Mesendoderm (in vitro differentiated cells): ENCODE results near the gene PPP1R1C.
A peak's percentile ranks its signal among the peaks of the same experiment; 100 is the strongest.

Source experiments
- DNase-seq: peaks from one replicate; pipeline ENCODE4 v3.0.0; 2013
- H2AK5ac ChIP-seq: 2 replicates; pipeline ENCODE4 v1.6.1; 2013; ENCODE audit warnings: low read length, inconsistent platforms
- H2BK120ac ChIP-seq: 2 replicates; pipeline ENCODE4 v1.6.1; 2013; ENCODE audit warnings: low read depth, mild to moderate bottlenecking, low read length, moderate library complexity, mixed read lengths
- H2BK15ac ChIP-seq: replicated peaks from 2 replicates; pipeline ENCODE4 v1.6.1; 2013; ENCODE audit warnings: low read depth, mild to moderate bottlenecking, moderate library complexity
- H2BK5ac ChIP-seq: 2 replicates; pipeline ENCODE4 v1.6.1; 2013; ENCODE audit warnings: low read length, inconsistent platforms
- H3K18ac ChIP-seq: 2 replicates; pipeline ENCODE4 v1.6.1; 2013; ENCODE audit warnings: mild to moderate bottlenecking, low read length, mixed read lengths
- H3K23ac ChIP-seq: one replicate; pipeline ENCODE4 v1.6.1; 2013; ENCODE audit warnings: low read length
- H3K27ac ChIP-seq: 2 replicates; pipeline ENCODE4 v1.5.1; 2013; ENCODE audit warnings: low read depth, mild to moderate bottlenecking, inconsistent platforms, low read length, moderate library complexity
- H3K27me3 ChIP-seq: 2 replicates; pipeline ENCODE4 v1.6.1; 2013; ENCODE audit warnings: low read length, control low read depth, mild to moderate bottlenecking, inconsistent platforms; ENCODE audit not compliant: insufficient read depth, poor library complexity
- H3K36me3 ChIP-seq: 2 replicates; pipeline ENCODE4 v1.6.1; 2013; ENCODE audit warnings: low read length, inconsistent platforms; ENCODE audit not compliant: control insufficient read depth, insufficient read depth
- H3K4ac ChIP-seq: one replicate; pipeline ENCODE4 v1.6.1; 2013; ENCODE audit warnings: low read depth, mild to moderate bottlenecking, low read length, moderate library complexity
- H3K4me1 ChIP-seq: 2 replicates; pipeline ENCODE4 v1.6.1; 2013; ENCODE audit warnings: low read depth, low read length, inconsistent platforms; ENCODE audit not compliant: control insufficient read depth
- H3K4me2 ChIP-seq: 2 replicates; pipeline ENCODE4 v1.6.1; 2013; ENCODE audit warnings: low read length
- H3K4me3 ChIP-seq: 2 replicates; pipeline ENCODE4 v1.5.1; 2013; ENCODE audit warnings: mild to moderate bottlenecking, low read length
- H3K56ac ChIP-seq: one replicate; pipeline ENCODE4 v1.6.1; 2013; ENCODE audit warnings: low read length
- H3K79me1 ChIP-seq: 2 replicates; pipeline ENCODE4 v1.6.1; 2013; ENCODE audit warnings: low read length, inconsistent platforms
- H3K79me2 ChIP-seq: 2 replicates; pipeline ENCODE4 v1.6.1; 2013; ENCODE audit warnings: mild to moderate bottlenecking, low read length; ENCODE audit not compliant: control insufficient read depth, insufficient read depth
- H3K9ac ChIP-seq: 2 replicates; pipeline ENCODE4 v1.6.1; 2013; ENCODE audit warnings: low read length, inconsistent platforms
- H4K5ac ChIP-seq: one replicate; pipeline ENCODE4 v1.6.1; 2013; ENCODE audit warnings: low read length
- H4K8ac ChIP-seq: one replicate; pipeline ENCODE4 v1.6.1; 2013; ENCODE audit warnings: low read depth, mild to moderate bottlenecking, control low read depth, low read length, moderate library complexity
- WGBS: extraction: QIAGEN DNeasy Blood & Tissue Kit; methylation state at CpG from one replicate; pipeline ENCODE4 v1.1.7; 2013; ENCODE audit warnings: low lambda C conversion rate, missing lambda C conversion rate; ENCODE audit not compliant: insufficient coverage; ENCODE audit errors: extremely low coverage; 5-methylcytosine and 5-hydroxymethylcytosine counted together

Gene PPP1R1C

GRCh38 chr2:182148344-182148743 is 162.7 kb downstream of the PPP1R1C start:
- no CpG with 5 or more reads among the region's 2 CpGs for WGBS
- no peak overlapping the region for H4K8ac ChIP-seq
- H3K56ac ChIP-seq = no peak overlapping the region
- H3K23ac ChIP-seq = no peak overlapping the region
- H2BK5ac ChIP-seq = no peak overlapping the region
- DNase-seq = peak; percentile 12
- no peak overlapping the region for H3K4me3 ChIP-seq
- H3K18ac ChIP-seq = no peak overlapping the region
- no peak overlapping the region for H3K27ac ChIP-seq
- H3K79me1 ChIP-seq = no peaks in the 10 kb centered on the region
- H3K79me2 ChIP-seq = no peaks in the 10 kb centered on the region
- H3K4me1 ChIP-seq = no peaks in the 10 kb centered on the region
- H3K9ac ChIP-seq = no peak overlapping the region
- no peak overlapping the region for H3K4me2 ChIP-seq
- H3K4ac ChIP-seq = no peak overlapping the region
- H4K5ac ChIP-seq = no peak overlapping the region
- H3K27me3 ChIP-seq = no peaks in the 10 kb centered on the region
- no peak overlapping the region for H2BK120ac ChIP-seq
- H2BK15ac ChIP-seq = no peak overlapping the region
- H3K36me3 ChIP-seq = no peaks in the 10 kb centered on the region
- no peak overlapping the region for H2AK5ac ChIP-seq

GRCh38 chr2:182163878-182164277 is 178.2 kb downstream of the PPP1R1C start:
- Histone ChIP-seq H3K27me3 (no peaks in the 10 kb centered on the region), H3K18ac (no peak overlapping the region), H3K9ac (no peak overlapping the region), H3K56ac (no peak overlapping the region), H3K4me3 (no peak overlapping the region), H3K36me3 (no peaks in the 10 kb centered on the region), H4K8ac (no peak overlapping the region), H2BK120ac (no peak overlapping the region), H3K4me2 (no peak overlapping the region), H2AK5ac (no peak overlapping the region), H3K4me1 (no peaks in the 10 kb centered on the region), H3K79me1 (no peaks in the 10 kb centered on the region), H2BK15ac (no peak overlapping the region), H3K4ac (no peak overlapping the region), H3K27ac (no peak overlapping the region), H2BK5ac (no peak overlapping the region), H3K23ac (no peak overlapping the region), H4K5ac (no peak overlapping the region), H3K79me2 (no peaks in the 10 kb centered on the region)
- WGBS = no CpG with 5 or more reads among the region's 3 CpGs
- no peak for DNase-seq

GRCh38 chr2:182164686-182165085 is 179.0 kb downstream of the PPP1R1C start:
- no peak overlapping the region for H3K27ac ChIP-seq
- H4K8ac ChIP-seq = no peak overlapping the region
- no peak for DNase-seq
- H4K5ac ChIP-seq = no peak overlapping the region
- H3K36me3 ChIP-seq = no peaks in the 10 kb centered on the region
- H3K9ac ChIP-seq = no peak overlapping the region
- no peak overlapping the region for H3K4me2 ChIP-seq
- H3K79me2 ChIP-seq = no peaks in the 10 kb centered on the region
- H3K4me3 ChIP-seq = no peak overlapping the region
- no CpG with 5 or more reads among the region's 1 CpG for WGBS
- H2AK5ac ChIP-seq = no peak overlapping the region
- H3K79me1 ChIP-seq = no peaks in the 10 kb centered on the region
- H3K23ac ChIP-seq = no peak overlapping the region
- no peak overlapping the region for H2BK15ac ChIP-seq
- no peak overlapping the region for H3K18ac ChIP-seq
- H3K4ac ChIP-seq = no peak overlapping the region
- no peak overlapping the region for H3K56ac ChIP-seq
- H3K4me1 ChIP-seq = no peaks in the 10 kb centered on the region
- no peak overlapping the region for H2BK5ac ChIP-seq
- no peak overlapping the region for H2BK120ac ChIP-seq
- no peaks in the 10 kb centered on the region for H3K27me3 ChIP-seq

GRCh38 chr2:182165202-182165601 is 179.5 kb downstream of the PPP1R1C start:
- Histone ChIP-seq H3K79me2 (no peaks in the 10 kb centered on the region), H3K18ac (no peak overlapping the region), H3K4ac (no peak overlapping the region), H3K36me3 (no peaks in the 10 kb centered on the region), H3K23ac (no peak overlapping the region), H2BK15ac (no peak overlapping the region), H3K9ac (no peak overlapping the region), H3K79me1 (no peaks in the 10 kb centered on the region), H2BK120ac (no peak overlapping the region), H3K4me3 (no peak overlapping the region), H3K27ac (no peak overlapping the region), H4K8ac (no peak overlapping the region), H4K5ac (no peak overlapping the region), H3K4me2 (no peak overlapping the region), H3K56ac (no peak overlapping the region), H2BK5ac (no peak overlapping the region), H2AK5ac (no peak overlapping the region), H3K27me3 (no peaks in the 10 kb centered on the region), H3K4me1 (no peaks in the 10 kb centered on the region)
- no peak for DNase-seq
- WGBS = no CpG with 5 or more reads among the region's 2 CpGs

GRCh38 chr2:182166406-182166805 is 180.8 kb downstream of the PPP1R1C start:
- no peak overlapping the region for H3K4me2 ChIP-seq
- H2BK15ac ChIP-seq = no peak overlapping the region
- H2BK5ac ChIP-seq = no peak overlapping the region
- H3K4me1 ChIP-seq = no peaks in the 10 kb centered on the region
- H3K9ac ChIP-seq = no peak overlapping the region
- no peaks in the 10 kb centered on the region for H3K27me3 ChIP-seq
- H3K79me1 ChIP-seq = no peaks in the 10 kb centered on the region
- H4K8ac ChIP-seq = no peak overlapping the region
- no peaks in the 10 kb centered on the region for H3K36me3 ChIP-seq
- H3K4me3 ChIP-seq = no peak overlapping the region
- no peak overlapping the region for H4K5ac ChIP-seq
- no peak overlapping the region for H2BK120ac ChIP-seq
- WGBS = no CpG with 5 or more reads among the region's 2 CpGs
- no peaks in the 10 kb centered on the region for H3K79me2 ChIP-seq
- no peak overlapping the region for H3K23ac ChIP-seq
- H3K27ac ChIP-seq = no peak overlapping the region
- no peak for DNase-seq
- H2AK5ac ChIP-seq = no peak overlapping the region
- no peak overlapping the region for H3K56ac ChIP-seq
- no peak overlapping the region for H3K18ac ChIP-seq
- no peak overlapping the region for H3K4ac ChIP-seq

- no peaks in the 10 kb centered on the region for H3K79me1 ChIP-seq
- no peak overlapping the region for H3K18ac ChIP-seq
- H3K36me3 ChIP-seq = no peaks in the 10 kb centered on the region
- no peak for DNase-seq
- H3K56ac ChIP-seq = no peak overlapping the region
- H3K4me3 ChIP-seq = no peak overlapping the region
- no peak overlapping the region for H2BK15ac ChIP-seq
- H4K5ac ChIP-seq = no peak overlapping the region
- H3K27me3 ChIP-seq = no peaks in the 10 kb centered on the region
- H2BK120ac ChIP-seq = no peak overlapping the region
- H3K9ac ChIP-seq = no peak overlapping the region
- no peak overlapping the region for H3K27ac ChIP-seq
- H3K4me1 ChIP-seq = no peaks in the 10 kb centered on the region
- no peaks in the 10 kb centered on the region for H3K79me2 ChIP-seq
- H3K4ac ChIP-seq = no peak overlapping the region
- H3K4me2 ChIP-seq = no peak overlapping the region
- H2BK5ac ChIP-seq = no peak overlapping the region
- H4K8ac ChIP-seq = no peak overlapping the region
- H2AK5ac ChIP-seq = no peak overlapping the region
- WGBS = no CpG with 5 or more reads among the region's 2 CpGs
- H3K23ac ChIP-seq = no peak overlapping the region
Measured at GRCh38 chr2:182166841-182167240, 181.2 kb downstream of the PPP1R1C start.
